ENCODE data around the gene IL1RN. TPM values are rescaled to one million over a fixed set of nuclear protein-coding genes. Genes with fewer than 3 reads are reported as not detected.

The IL1RN gene
- total and polyA plus RNA-seq, 2 of the 13 experiments (the other 11 are each of a cell fraction or from before 2014, with no cell fraction given): 21.2 to 101 TPM

DNA sequence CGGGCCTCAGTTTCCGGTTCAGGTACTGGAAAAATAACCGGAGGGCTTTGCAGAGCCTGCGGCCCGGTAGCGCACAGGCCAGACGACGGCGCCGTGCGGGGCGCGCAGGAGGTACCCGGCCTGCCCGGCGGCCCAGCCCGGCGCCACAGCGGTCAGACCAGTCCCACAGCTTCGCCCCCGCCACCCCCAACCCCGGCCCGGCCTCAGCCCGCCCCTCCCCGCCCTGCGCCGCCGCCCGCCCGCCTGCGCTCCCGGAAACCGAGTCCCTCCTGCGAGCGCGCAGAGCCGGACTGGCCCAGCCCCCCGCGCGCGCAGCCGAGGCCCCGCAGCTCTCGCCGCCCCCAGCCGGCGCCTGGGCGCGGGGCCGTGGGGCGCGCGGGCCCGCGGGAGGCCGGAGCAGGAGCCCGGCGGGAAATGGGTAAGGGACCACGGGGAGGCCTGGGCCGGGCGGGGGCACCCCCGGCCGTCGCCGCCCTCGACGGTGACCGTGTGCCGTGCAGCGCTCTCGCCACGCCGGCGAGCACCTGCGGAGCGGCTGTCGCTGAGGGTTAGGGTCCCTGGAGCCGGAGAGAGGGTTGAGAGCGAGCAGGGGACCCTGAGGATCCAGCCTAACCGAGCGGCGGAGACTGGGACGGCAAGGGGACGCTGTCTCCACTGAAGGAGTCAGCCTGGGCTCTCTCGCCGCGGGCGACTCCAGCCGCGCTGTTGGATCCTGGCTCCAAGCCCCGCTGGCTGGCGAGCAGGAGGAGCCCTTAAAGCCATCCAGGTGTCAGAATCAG is 29.9 kb downstream of the IL1RN start (continued):
- no peak for TF ChIP-seq CHD4 (IDR thresholded peaks at IDR 0.05; ENCODE audit: borderline replicate concordance, low read length)
- no peak for TF ChIP-seq TP53 (CRISPR knock-in tag; conservative IDR thresholded peaks at IDR 0.05)
- peak; percentile 66; the same call in 1 of the 2 replicates for TF ChIP-seq ARNT2 (CRISPR knock-in tag; IDR thresholded peaks at IDR 0.05; ENCODE audit: low read depth)
- TF ChIP-seq, protein P1, sequence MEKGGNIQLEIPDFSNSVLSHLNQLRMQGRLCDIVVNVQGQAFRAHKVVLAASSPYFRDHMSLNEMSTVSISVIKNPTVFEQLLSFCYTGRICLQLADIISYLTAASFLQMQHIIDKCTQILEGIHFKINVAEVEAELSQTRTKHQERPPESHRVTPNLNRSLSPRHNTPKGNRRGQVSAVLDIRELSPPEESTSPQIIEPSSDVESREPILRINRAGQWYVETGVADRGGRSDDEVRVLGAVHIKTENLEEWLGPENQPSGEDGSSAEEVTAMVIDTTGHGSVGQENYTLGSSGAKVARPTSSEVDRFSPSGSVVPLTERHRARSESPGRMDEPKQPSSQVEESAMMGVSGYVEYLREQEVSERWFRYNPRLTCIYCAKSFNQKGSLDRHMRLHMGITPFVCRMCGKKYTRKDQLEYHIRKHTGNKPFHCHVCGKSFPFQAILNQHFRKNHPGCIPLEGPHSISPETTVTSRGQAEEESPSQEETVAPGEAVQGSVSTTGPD (CRISPR knock-in tag; IDR thresholded peaks at IDR 0.05): no peak
- no peak for TF ChIP-seq NR2F6 (IDR thresholded peaks at IDR 0.05)
- TF ChIP-seq NR2F6 (CRISPR knock-in tag; IDR thresholded peaks at IDR 0.05): no peak
- no peak for TF ChIP-seq ZNF354B (CRISPR knock-in tag; IDR thresholded peaks at IDR 0.05)
- TF ChIP-seq, protein P2, sequence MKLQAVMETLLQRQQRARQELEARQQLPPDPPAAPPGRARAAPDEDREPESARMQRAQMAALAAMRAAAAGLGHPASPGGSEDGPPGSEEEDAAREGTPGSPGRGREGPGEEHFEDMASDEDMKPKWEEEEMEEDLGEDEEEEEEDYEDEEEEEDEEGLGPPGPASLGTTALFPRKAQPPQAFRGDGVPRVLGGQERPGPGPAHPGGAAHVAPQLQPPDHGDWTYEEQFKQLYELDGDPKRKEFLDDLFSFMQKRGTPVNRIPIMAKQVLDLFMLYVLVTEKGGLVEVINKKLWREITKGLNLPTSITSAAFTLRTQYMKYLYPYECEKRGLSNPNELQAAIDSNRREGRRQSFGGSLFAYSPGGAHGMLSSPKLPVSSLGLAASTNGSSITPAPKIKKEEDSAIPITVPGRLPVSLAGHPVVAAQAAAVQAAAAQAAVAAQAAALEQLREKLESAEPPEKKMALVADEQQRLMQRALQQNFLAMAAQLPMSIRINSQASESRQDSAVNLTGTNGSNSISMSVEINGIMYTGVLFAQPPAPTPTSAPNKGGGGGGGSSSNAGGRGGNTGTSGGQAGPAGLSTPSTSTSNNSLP (IDR thresholded peaks at IDR 0.05; ENCODE audit: low read depth, low read length): no peak
- TF ChIP-seq, protein P3, sequence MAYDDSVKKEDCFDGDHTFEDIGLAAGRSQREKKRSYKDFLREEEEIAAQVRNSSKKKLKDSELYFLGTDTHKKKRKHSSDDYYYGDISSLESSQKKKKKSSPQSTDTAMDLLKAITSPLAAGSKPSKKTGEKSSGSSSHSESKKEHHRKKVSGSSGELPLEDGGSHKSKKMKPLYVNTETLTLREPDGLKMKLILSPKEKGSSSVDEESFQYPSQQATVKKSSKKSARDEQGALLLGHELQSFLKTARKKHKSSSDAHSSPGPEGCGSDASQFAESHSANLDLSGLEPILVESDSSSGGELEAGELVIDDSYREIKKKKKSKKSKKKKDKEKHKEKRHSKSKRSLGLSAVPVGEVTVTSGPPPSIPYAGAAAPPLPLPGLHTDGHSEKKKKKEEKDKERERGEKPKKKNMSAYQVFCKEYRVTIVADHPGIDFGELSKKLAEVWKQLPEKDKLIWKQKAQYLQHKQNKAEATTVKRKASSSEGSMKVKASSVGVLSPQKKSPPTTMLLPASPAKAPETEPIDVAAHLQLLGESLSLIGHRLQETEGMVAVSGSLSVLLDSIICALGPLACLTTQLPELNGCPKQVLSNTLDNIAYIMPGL (CRISPR knock-in tag; IDR thresholded peaks at IDR 0.05; ENCODE audit: borderline replicate concordance in 1 of 2, low read depth in 1 of 2): peak in 1 of 2 experiments; percentile 4; a peak in 1 of 4 replicates
- TF ChIP-seq, protein P4, sequence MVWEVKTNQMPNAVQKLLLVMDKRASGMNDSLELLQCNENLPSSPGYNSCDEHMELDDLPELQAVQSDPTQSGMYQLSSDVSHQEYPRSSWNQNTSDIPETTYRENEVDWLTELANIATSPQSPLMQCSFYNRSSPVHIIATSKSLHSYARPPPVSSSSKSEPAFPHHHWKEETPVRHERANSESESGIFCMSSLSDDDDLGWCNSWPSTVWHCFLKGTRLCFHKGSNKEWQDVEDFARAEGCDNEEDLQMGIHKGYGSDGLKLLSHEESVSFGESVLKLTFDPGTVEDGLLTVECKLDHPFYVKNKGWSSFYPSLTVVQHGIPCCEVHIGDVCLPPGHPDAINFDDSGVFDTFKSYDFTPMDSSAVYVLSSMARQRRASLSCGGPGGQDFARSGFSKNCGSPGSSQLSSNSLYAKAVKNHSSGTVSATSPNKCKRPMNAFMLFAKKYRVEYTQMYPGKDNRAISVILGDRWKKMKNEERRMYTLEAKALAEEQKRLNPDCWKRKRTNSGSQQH (CRISPR knock-in tag; IDR thresholded peaks at IDR 0.05; ENCODE audit: low read depth): peak; percentile 25; the same call in 1 of the 2 replicates
- TF ChIP-seq, protein P5, sequence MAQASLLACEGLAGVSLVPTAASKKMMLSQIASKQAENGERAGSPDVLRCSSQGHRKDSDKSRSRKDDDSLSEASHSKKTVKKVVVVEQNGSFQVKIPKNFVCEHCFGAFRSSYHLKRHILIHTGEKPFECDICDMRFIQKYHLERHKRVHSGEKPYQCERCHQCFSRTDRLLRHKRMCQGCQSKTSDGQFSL (CRISPR knock-in tag; IDR thresholded peaks at IDR 0.05): no peak
- TF ChIP-seq, protein P6, sequence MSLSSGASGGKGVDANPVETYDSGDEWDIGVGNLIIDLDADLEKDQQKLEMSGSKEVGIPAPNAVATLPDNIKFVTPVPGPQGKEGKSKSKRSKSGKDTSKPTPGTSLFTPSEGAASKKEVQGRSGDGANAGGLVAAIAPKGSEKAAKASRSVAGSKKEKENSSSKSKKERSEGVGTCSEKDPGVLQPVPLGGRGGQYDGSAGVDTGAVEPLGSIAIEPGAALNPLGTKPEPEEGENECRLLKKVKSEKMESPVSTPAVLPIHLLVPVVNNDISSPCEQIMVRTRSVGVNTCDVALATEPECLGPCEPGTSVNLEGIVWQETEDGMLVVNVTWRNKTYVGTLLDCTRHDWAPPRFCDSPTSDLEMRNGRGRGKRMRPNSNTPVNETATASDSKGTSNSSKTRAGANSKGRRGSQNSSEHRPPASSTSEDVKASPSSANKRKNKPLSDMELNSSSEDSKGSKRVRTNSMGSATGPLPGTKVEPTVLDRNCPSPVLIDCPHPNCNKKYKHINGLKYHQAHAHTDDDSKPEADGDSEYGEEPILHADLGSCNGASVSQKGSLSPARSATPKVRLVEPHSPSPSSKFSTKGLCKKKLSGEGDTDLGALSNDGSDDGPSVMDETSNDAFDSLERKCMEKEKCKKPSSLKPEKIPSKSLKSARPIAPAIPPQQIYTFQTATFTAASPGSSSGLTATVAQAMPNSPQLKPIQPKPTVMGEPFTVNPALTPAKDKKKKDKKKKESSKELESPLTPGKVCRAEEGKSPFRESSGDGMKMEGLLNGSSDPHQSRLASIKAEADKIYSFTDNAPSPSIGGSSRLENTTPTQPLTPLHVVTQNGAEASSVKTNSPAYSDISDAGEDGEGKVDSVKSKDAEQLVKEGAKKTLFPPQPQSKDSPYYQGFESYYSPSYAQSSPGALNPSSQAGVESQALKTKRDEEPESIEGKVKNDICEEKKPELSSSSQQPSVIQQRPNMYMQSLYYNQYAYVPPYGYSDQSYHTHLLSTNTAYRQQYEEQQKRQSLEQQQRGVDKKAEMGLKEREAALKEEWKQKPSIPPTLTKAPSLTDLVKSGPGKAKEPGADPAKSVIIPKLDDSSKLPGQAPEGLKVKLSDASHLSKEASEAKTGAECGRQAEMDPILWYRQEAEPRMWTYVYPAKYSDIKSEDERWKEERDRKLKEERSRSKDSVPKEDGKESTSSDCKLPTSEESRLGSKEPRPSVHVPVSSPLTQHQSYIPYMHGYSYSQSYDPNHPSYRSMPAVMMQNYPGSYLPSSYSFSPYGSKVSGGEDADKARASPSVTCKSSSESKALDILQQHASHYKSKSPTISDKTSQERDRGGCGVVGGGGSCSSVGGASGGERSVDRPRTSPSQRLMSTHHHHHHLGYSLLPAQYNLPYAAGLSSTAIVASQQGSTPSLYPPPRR (CRISPR knock-in tag; IDR thresholded peaks at IDR 0.05; ENCODE audit: borderline replicate concordance): no peak
- TF ChIP-seq, protein P7, sequence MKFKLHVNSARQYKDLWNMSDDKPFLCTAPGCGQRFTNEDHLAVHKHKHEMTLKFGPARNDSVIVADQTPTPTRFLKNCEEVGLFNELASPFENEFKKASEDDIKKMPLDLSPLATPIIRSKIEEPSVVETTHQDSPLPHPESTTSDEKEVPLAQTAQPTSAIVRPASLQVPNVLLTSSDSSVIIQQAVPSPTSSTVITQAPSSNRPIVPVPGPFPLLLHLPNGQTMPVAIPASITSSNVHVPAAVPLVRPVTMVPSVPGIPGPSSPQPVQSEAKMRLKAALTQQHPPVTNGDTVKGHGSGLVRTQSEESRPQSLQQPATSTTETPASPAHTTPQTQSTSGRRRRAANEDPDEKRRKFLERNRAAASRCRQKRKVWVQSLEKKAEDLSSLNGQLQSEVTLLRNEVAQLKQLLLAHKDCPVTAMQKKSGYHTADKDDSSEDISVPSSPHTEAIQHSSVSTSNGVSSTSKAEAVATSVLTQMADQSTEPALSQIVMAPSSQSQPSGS (CRISPR knock-in tag; IDR thresholded peaks at IDR 0.05): no peak
